Hepatocyte (in vitro differentiated cells): ENCODE data around the gene CARS1.

Experiments used
- CTCF ChIP-seq: fragments of 200-600 bp; sonication (generic); IDR thresholded peaks from 2 replicates; pipeline ENCODE4 v1.5.1; 2016; ENCODE audit warnings: antibody characterized with exemption, mild to moderate bottlenecking; ENCODE audit not compliant: poor library complexity
- EZH2 ChIP-seq: fragments of 200-600 bp; sonication (generic); IDR thresholded peaks from 2 replicates; pipeline ENCODE4 v1.6.1; 2016; ENCODE audit warnings: antibody characterized with exemption, mild to moderate bottlenecking, borderline replicate concordance
- EZH2phosphoT487 ChIP-seq: fragments of 200-600 bp; sonication (generic); IDR thresholded peaks from one replicate; pipeline ENCODE4 v1.6.1; 2018; ENCODE audit warnings: antibody characterized with exemption, mild to moderate bottlenecking, low read depth, moderate library complexity; ENCODE audit not compliant: unreplicated experiment, severe bottlenecking

GRCh38 chr11:2952290-2952689 is 104.9 kb downstream of the CARS1 start:
- TF ChIP-seq CTCF = no peak
- no peak for TF ChIP-seq EZH2
- no peak for TF ChIP-seq EZH2phosphoT487
